Tibial artery (tissue), 4 donors: ENCODE results near the gene LIX1L.

Source experiments
- DNase-seq, 2 donors: peaks; one replicate each; pipeline ENCODE4 v3.0.0-alpha.2; 2019
- H3K27ac ChIP-seq, 2 donors: fragments of 200-600 bp; sonication (generic) in 1 of 2; 1 replicate in 1 of 2; 2 replicates in 1 of 2; pipeline ENCODE4 v1.5.1; 2018 to 2019; ENCODE audit warnings: mild to moderate bottlenecking in 1 of 2
- H3K27me3 ChIP-seq, 2 donors: fragments of 200-600 bp; sonication (generic) in 1 of 2; one replicate each; pipeline versions ENCODE4 v1.5.1 to v1.6.0; 2016 to 2019
- H3K36me3 ChIP-seq, 3 donors: fragments of 200-600 bp; sonication (generic) in 2 of 3; one replicate each; pipeline ENCODE4 v1.5.1; 2016 to 2019; ENCODE audit warnings: mild to moderate bottlenecking in 2 of 3
- H3K4me1 ChIP-seq, 4 donors: fragments of 200-600 bp; sonication (generic) in 2 of 4; 1 replicate in 3 of 4; 2 replicates in 1 of 4; pipeline ENCODE4 v1.5.1; 2016 to 2019
- H3K4me3 ChIP-seq, 2 donors: fragments of 200-600 bp; sonication (generic) in 1 of 2; 1 replicate in 1 of 2; 2 replicates in 1 of 2; pipeline ENCODE4 v1.5.1; 2018 to 2019; ENCODE audit warnings: mild to moderate bottlenecking in 2 of 2
- H3K9me3 ChIP-seq, 3 donors: fragments of 200-600 bp; sonication (generic) in 1 of 3; one replicate each; pipeline ENCODE4 v1.5.1; 2016 to 2019
- intact Hi-C: fragments of 100-400 bp; cut with DNase I; formaldehyde crosslinking; loops from one replicate; pipeline ENCODE4 v1.15.0; 2023; ENCODE audit warnings: low total_unique reads
- TF ChIP-seq, protein P1 (sequence below), 2 experiments: fragments of 200-600 bp in 1 of 2; fragments of 450-650 bp in 1 of 2; IDR thresholded peaks; one replicate each; pipeline ENCODE4 v1.5.1; 2017 to 2019; ENCODE audit warnings: antibody characterized with exemption in 2 of 2, mild to moderate bottlenecking in 1 of 2, moderate library complexity in 1 of 2

The LIX1L gene

DNA sequence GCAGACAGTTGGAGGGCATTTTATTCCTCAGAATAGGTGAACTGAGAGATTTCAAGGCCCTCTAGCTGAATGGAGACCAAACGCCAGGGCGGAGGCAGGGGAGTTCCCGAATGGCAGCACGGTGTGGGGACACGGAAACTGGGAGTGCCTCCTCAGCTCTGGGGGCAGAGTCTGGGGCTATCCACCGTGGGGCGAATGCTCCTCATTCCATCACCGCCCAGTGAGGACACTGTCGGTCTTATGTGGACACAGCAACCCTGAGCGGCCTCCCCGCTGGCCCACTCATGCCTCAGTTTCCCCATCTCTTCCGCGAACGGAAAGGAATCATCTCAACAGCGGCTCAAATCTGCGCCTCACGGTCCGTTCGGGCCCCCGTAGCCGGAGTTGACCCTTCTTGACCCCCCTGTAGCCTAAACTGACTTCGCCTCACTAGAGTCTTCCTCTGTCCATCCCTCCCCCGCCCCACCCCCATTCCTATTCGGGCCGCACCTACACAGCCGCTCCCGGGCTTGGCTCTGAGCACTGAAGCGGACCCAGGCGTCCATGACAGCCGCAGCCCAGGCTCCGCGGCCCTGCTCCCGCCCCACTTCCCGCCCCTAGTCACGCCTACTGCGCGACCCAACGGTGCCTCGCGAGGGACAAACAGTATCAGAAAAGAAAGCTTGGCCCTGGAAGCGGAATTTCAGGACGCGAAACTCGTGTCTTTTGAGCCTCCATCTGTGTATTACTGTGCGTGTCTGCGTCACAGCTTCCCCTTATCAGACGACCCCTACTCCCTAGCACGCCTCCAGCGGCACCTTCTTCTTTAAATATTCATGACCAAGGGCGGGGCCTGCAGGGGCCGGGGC is 39.4 kb downstream of the LIX1L start, which contains the start of gene PEX11B:
Gene PEX11B, minus strand, starts transcription at position 574 of the 848 bp plus-strand sequence. Its CDS starts 29 bp downstream, at position 545.
- peaks cover 24 to 39% (median 33%) of the 10 kb centered on the region in 3 donors for H3K36me3 ChIP-seq
- TF ChIP-seq, protein P1, sequence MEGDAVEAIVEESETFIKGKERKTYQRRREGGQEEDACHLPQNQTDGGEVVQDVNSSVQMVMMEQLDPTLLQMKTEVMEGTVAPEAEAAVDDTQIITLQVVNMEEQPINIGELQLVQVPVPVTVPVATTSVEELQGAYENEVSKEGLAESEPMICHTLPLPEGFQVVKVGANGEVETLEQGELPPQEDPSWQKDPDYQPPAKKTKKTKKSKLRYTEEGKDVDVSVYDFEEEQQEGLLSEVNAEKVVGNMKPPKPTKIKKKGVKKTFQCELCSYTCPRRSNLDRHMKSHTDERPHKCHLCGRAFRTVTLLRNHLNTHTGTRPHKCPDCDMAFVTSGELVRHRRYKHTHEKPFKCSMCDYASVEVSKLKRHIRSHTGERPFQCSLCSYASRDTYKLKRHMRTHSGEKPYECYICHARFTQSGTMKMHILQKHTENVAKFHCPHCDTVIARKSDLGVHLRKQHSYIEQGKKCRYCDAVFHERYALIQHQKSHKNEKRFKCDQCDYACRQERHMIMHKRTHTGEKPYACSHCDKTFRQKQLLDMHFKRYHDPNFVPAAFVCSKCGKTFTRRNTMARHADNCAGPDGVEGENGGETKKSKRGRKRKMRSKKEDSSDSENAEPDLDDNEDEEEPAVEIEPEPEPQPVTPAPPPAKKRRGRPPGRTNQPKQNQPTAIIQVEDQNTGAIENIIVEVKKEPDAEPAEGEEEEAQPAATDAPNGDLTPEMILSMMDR (IDR thresholded peaks at IDR 0.05), result peak in 1 of 2 experiments; percentile 27
- no peaks in the 10 kb centered on the region for H3K9me3 ChIP-seq
- H3K4me1 ChIP-seq, result peaks cover 0 to 26% (median 22%) of the 10 kb centered on the region in 4 donors
- peak; percentile 92 to 94 for DNase-seq
- H3K4me3 ChIP-seq, result peak within 1 kb of the TSS; percentile 94 to 99
- H3K27me3 ChIP-seq, result no peaks in the 10 kb centered on the region
- H3K27ac ChIP-seq, result peak within 1 kb of the TSS; percentile 88 to 93
- intact Hi-C loops, result loop anchor here (5.0 to 10.0 kb wide), 2 partner anchors 46 to 94 kb away; partner anchors contain the start of genes ANKRD34A and POLR3GL

DNA sequence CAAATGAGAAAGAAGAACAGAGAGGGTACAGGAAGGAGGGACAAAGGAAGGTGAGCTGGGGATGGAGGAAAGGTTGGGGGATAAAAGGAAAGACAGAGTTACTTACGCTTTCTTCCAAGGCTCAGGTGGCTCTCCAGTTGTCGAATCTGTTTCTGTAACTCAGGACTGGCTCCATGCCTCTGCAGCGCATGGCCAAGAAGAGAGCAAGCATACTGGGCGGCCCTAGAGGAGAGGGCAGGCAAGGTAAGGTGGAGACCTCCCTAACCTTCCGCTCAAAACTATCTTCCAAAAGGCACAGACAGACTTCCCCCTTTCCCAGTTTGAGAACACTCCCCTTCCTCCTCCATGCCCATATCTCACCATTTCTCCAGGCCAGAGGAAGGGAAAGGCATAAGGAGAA is 40.2 kb downstream of the LIX1L start:
- H3K27me3 ChIP-seq, result no peaks in the 10 kb centered on the region

DNA sequence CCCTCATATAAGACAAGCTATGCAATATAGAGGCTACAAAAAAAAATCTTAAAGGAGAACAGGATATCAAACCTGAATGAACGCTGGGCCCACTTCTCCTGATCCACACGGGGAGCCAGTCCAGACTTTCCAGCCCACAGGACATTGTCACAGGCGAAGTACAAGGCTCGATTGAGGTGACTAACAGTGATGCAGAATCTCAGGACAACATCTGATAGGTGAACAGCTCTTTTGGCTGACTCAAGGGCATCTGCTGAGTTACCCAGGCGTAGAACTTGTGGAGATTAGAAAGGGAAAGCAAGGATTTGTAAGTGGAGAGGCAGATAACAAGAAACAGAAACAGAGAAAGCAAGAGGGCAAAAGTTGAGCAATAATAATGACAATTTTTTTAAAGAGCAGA is 41.1 kb downstream of the LIX1L start:
- TF ChIP-seq, protein P1 (IDR thresholded peaks at IDR 0.05), result no peak
- no peaks in the 10 kb centered on the region for H3K27me3 ChIP-seq

More for the DNA sequence above, 40.2 kb downstream of the LIX1L start:
- DNase-seq, result no peak
- no peaks in the 10 kb centered on the region for H3K9me3 ChIP-seq
- intact Hi-C loops, result loop anchor here (5.0 to 10.0 kb wide), 2 partner anchors 47 to 95 kb away; partner anchors contain the start of genes ANKRD34A and POLR3GL
- TF ChIP-seq, protein P1 (IDR thresholded peaks at IDR 0.05), result no peak
- H3K27ac ChIP-seq, result peak overlapping the region; percentile 88 to 93
- peak overlapping the region; percentile 94 to 99 for H3K4me3 ChIP-seq
- peaks cover 28 to 41% (median 30%) of the 10 kb centered on the region in 3 donors for H3K36me3 ChIP-seq
- H3K4me1 ChIP-seq, result peaks cover 0 to 26% (median 22%) of the 10 kb centered on the region in 4 donors

DNA sequence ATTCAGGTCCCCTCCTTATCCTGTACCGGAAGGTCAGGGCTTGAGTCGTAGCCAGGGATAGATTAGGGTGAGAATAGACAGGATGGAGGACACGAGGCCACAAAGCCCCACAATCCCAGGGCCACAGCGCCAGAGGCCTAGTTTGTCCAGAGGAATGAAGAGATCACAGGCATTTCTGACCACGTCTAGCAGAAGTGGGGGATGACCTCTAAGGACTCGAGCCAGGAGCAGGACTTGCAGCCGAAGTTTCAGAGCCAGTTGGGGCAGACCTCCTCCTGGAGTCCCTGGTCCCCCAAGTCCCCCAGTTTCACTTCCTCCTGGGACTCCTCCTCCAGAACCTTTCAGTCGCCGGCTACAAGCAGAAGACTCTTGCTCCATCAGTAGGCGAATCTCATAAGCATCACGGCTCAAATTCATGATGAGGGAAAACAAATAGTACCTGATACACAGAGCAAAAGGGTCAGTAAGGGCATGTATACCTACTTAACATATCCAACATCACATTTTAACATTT is 45.6 kb downstream of the LIX1L start:
- Histone ChIP-seq H3K4me1 (peaks cover 0 to 33% (median 12%) of the 10 kb centered on the region in 4 donors), H3K9me3 (no peaks in the 10 kb centered on the region), H3K27me3 (no peaks in the 10 kb centered on the region), H3K36me3 (peaks cover 48 to 55% (median 49%) of the 10 kb centered on the region in 3 donors), H3K27ac (no peak overlapping the region), H3K4me3 (no peak overlapping the region)
- TF ChIP-seq, protein P1 (IDR thresholded peaks at IDR 0.05), result no peak
- intact Hi-C loops, result loop anchor here (5.0 to 10.0 kb wide), 2 partner anchors 53 to 65 kb away; partner anchors contain the start of genes ANKRD34A, NUDT17 and POLR3GL
- no peak for DNase-seq

More for the DNA sequence above, 41.1 kb downstream of the LIX1L start:
- H3K4me3 ChIP-seq, result no peak overlapping the region
- H3K9me3 ChIP-seq, result no peaks in the 10 kb centered on the region
- H3K36me3 ChIP-seq, result peaks cover 36 to 46% (median 38%) of the 10 kb centered on the region in 3 donors
- no peak for DNase-seq
- peaks cover 0 to 26% (median 22%) of the 10 kb centered on the region in 4 donors for H3K4me1 ChIP-seq
- intact Hi-C loops, result loop anchor here (5.0 to 10.0 kb wide), 2 partner anchors 48 to 96 kb away; partner anchors contain the start of genes ANKRD34A and POLR3GL
- peak overlapping the region in 1 of 2 donors; percentile 88 for H3K27ac ChIP-seq

DNA sequence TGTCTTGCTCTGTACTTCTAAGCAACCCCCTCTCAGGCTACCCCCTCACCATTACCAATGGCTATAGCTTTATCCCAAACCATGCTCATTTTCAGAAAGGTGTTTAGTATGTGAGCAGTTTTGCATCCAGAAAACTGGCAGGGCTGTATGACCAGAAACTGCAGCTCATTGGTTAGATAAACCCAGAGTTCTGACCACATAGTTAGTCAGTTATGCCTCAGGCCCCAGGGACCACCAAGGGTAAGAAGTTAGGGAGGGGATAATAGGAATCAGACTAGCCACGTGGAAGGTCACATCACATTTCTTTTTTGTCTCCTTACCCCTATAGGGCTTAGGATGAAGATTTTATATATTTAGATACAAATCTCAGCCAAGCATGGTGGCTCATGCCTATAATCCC is 49.2 kb downstream of the LIX1L start:
- Histone ChIP-seq H3K27me3 (no peaks in the 10 kb centered on the region), H3K27ac (peak overlapping the region; percentile 53 to 65), H3K4me1 (peaks cover 0 to 28% (median 7%) of the 10 kb centered on the region in 4 donors), H3K36me3 (peaks cover 25 to 58% (median 30%) of the 10 kb centered on the region in 3 donors), H3K4me3 (peak overlapping the region; percentile 39 to 49), H3K9me3 (no peaks in the 10 kb centered on the region)
- DNase-seq, result no peak
- intact Hi-C loops, result no loop called here
- TF ChIP-seq, protein P1 (IDR thresholded peaks at IDR 0.05), result no peak
